GM12878 (cell line): ENCODE results near the gene SLC6A12. TPM values are rescaled to one million over a fixed set of nuclear protein-coding genes. Genes with fewer than 3 reads are reported as not detected.

Source experiments
- ATAC-seq: fragments of 200-7000 bp; cut with Tn5 transposase; 3 replicates; pipeline ENCODE4 v1.9.1; 2020; ENCODE audit warnings: mild to moderate bottlenecking, moderate library complexity
- BruUV-seq: library from RNA; stranded (reverse); fragments of 400-500 nt; replicated peaks from 2 replicates; lab custom pipeline; 2021; lab: Mats Ljungman, UMichigan
- CTCF ChIA-PET: fragments of 300-600 bp; sonication (Branson Sonifier 250); formaldehyde crosslinking; extraction: SDS; loops from one replicate; lab custom pipeline; 2021; ENCODE audit warnings: inconsistent platforms; lab: Yijun Ruan, JAX
- POLR2A ChIA-PET: fragments of 350-600 bp; formaldehyde crosslinking; extraction: SDS; loops from one replicate; lab custom pipeline; 2021; ENCODE audit warnings: inconsistent platforms; lab: Charles Lee
- RAD21 ChIA-PET: fragments of 300-600 bp; sonication (Branson Sonifier 250); formaldehyde crosslinking; loops from one replicate; lab custom pipeline; 2023; ENCODE audit warnings: antibody characterized with exemption; ENCODE audit not compliant: unreplicated experiment; lab: Charles Lee
- SMC1A ChIA-PET: fragments of 300-600 bp; sonication (Branson Sonifier 250); formaldehyde crosslinking; loops from one replicate; lab custom pipeline; 2023; ENCODE audit not compliant: unreplicated experiment, uncharacterized antibody; lab: Charles Lee
- DNase-seq: peaks from one replicate; pipeline ENCODE4 v3.0.0-alpha.2; 2011; ENCODE audit warnings: low read depth, low spot score
- FAIRE-seq: peaks from 3 replicates; lab custom pipeline; 2011; peaks lifted over from hg19 to GRCh38; lab: Jason Lieb, UNC
- H2AFZ ChIP-seq: 2 replicates; pipeline ENCODE4 v1.6.0; 2011; ENCODE audit warnings: low read depth, low read length, control low read depth; ENCODE audit not compliant: control insufficient read depth
- H3K27ac ChIP-seq: 2 replicates; pipeline ENCODE4 v1.5.1; 2011; ENCODE audit warnings: control low read depth; ENCODE audit not compliant: control insufficient read depth, insufficient read depth
- H3K27me3 ChIP-seq, 2 experiments: replicated peaks in 1 of 2; 2 replicates each; pipeline versions ENCODE4 v1.6.0 to v1.6.1; 2011; ENCODE audit warnings: low read length in 1 of 2; ENCODE audit not compliant: control insufficient read depth in 2 of 2, insufficient read depth in 2 of 2
- H3K36me3 ChIP-seq, 2 experiments: 2 replicates each; pipeline ENCODE4 v1.5.1; 2011; ENCODE audit warnings: low read length in 1 of 2; ENCODE audit not compliant: control insufficient read depth in 2 of 2, insufficient read depth in 2 of 2
- H3K4me1 ChIP-seq: 2 replicates; pipeline ENCODE4 v1.6.1; 2011; ENCODE audit warnings: mild to moderate bottlenecking, low read length, moderate library complexity, mixed read lengths; ENCODE audit not compliant: control insufficient read depth, insufficient read depth
- H3K4me2 ChIP-seq: 2 replicates; pipeline ENCODE4 v1.6.0; 2011; ENCODE audit warnings: control low read depth; ENCODE audit not compliant: control insufficient read depth, insufficient read depth
- H3K4me3 ChIP-seq: fragments of 200-600 bp; sonication (generic); 2 replicates; pipeline ENCODE4 v1.5.1; 2016
- H3K79me2 ChIP-seq: 2 replicates; pipeline ENCODE4 v1.6.0; 2011; ENCODE audit warnings: low read length; ENCODE audit not compliant: control insufficient read depth, insufficient read depth
- H3K9ac ChIP-seq: 2 replicates; pipeline ENCODE4 v1.8.0; 2011; ENCODE audit warnings: low read length, control low read depth, mixed read lengths; ENCODE audit not compliant: control insufficient read depth, insufficient read depth
- H3K9me3 ChIP-seq: replicated peaks from 3 replicates; pipeline ENCODE4 v1.5.1; 2011; ENCODE audit warnings: mild to moderate bottlenecking, low read length; ENCODE audit not compliant: control insufficient read depth, insufficient read depth
- H4K20me1 ChIP-seq: 2 replicates; pipeline ENCODE4 v1.6.0; 2011; ENCODE audit not compliant: control insufficient read depth, insufficient read depth
- CEBPB ChIP-seq, 2 experiments: fragments of 150-350 bp in 1 of 2; IDR thresholded peaks; 2 replicates each; pipeline ENCODE4 v1.6.1; 2012 to 2014; ENCODE audit warnings: low read depth in 2 of 2, low read length in 2 of 2, borderline replicate concordance in 1 of 2, inconsistent platforms in 1 of 2
- DPF2 ChIP-seq: fragments of 450-650 bp; IDR thresholded peaks from 2 replicates; pipeline ENCODE4 v1.6.1; 2017; ENCODE audit warnings: mild to moderate bottlenecking
- EZH2 ChIP-seq: IDR thresholded peaks from 2 replicates; pipeline ENCODE4 v1.6.1; 2012; ENCODE audit warnings: low read depth, mild to moderate bottlenecking, control low read depth, inconsistent platforms, low read length, borderline replicate concordance; ENCODE audit not compliant: control insufficient read depth
- GATAD2B ChIP-seq: fragments of 450-650 bp; conservative IDR thresholded peaks from 2 replicates; pipeline ENCODE4 v1.6.1; 2017; ENCODE audit warnings: low read depth, mild to moderate bottlenecking, moderate library complexity
- KAT2A ChIP-seq: conservative IDR thresholded peaks from 2 replicates; pipeline ENCODE4 v1.6.1; 2011; ENCODE audit warnings: low read depth, low read length; ENCODE audit not compliant: control insufficient read depth
- LARP7 ChIP-seq: fragments of 450-650 bp; IDR thresholded peaks from 2 replicates; pipeline ENCODE4 v1.6.1; 2017; ENCODE audit warnings: mild to moderate bottlenecking
- STAT1 ChIP-seq: fragments of 450-650 bp; conservative IDR thresholded peaks from 2 replicates; pipeline ENCODE4 v1.6.1; 2014; ENCODE audit warnings: antibody characterized with exemption, mild to moderate bottlenecking
- SUPT20H ChIP-seq: IDR thresholded peaks from 2 replicates; pipeline ENCODE4 v1.6.1; 2011; ENCODE audit warnings: low read depth, mild to moderate bottlenecking, low read length, moderate library complexity, borderline replicate concordance; ENCODE audit not compliant: control insufficient read depth
- WGBS: methylation state at CpG from one replicate; pipeline ENCODE4 v1.1.6; 2016; ENCODE audit warnings: low lambda C conversion rate; ENCODE audit not compliant: insufficient replicate concordance, insufficient coverage; ENCODE audit errors: missing lambda C conversion rate; 5-methylcytosine and 5-hydroxymethylcytosine counted together
- in situ Hi-C: fragments of 300-500 bp; cut with MboI; formaldehyde crosslinking; loops from 9 replicates; pipeline ENCODE4 v1.14.3; 2018; ENCODE audit warnings: mixed read lengths
- intact Hi-C: fragments of 100-400 bp; cut with micrococcal nuclease; formaldehyde crosslinking; loops from one replicate; pipeline ENCODE4 v1.14.2; 2022; ENCODE audit not compliant: unreplicated experiment
- polyA plus RNA-seq, 11 experiments: library from polyadenylated mRNA; depleted of rRNA in 4 of 11; unstranded in 6 of 11; stranded (reverse) in 5 of 11; fragments of >200 nt; fragmentation: Nextera tagmentation in 4 of 11; fragmentation: Illumina TruSeq in 1 of 11; extraction: Ambion mirVana in 4 of 11; extraction: Trizol in 1 of 11; gene quantifications; 1 replicate in 1 of 11; 2 replicates in 10 of 11; pipeline versions ENCODE4 v1.2.1 to v1.2.3, GENCODE V29; 2011 to 2016; ENCODE audit warnings: inconsistent platforms in 2 of 11, missing spikeins in 2 of 11, low read depth in 1 of 11
- total RNA-seq, 4 experiments: library from RNA; depleted of rRNA in 3 of 4; stranded (reverse); fragments of >200 nt in 3 of 4; fragmentation: Illumina TruSeq in 1 of 4; extraction: Trizol in 1 of 4; gene quantifications; 2 replicates each; pipeline versions ENCODE4 v1.2.1 to v1.2.3, GENCODE V29; 2013 to 2021
- TF ChIP-seq, protein P1 (sequence below): fragments of 450-650 bp; IDR thresholded peaks from 2 replicates; pipeline ENCODE4 v1.6.1; 2016; ENCODE audit warnings: mild to moderate bottlenecking, moderate library complexity, borderline replicate concordance
- TF ChIP-seq, protein P2 (sequence below): IDR thresholded peaks from 2 replicates; pipeline ENCODE4 v1.6.1; 2012; ENCODE audit warnings: low read length, inconsistent platforms
- TF ChIP-seq, protein P3 (sequence below): fragments of 150-350 bp; IDR thresholded peaks from 2 replicates; pipeline ENCODE4 v1.6.1; 2016; ENCODE audit warnings: low read depth, low read length
- TF ChIP-seq, protein P4 (sequence below): IDR thresholded peaks from 2 replicates; pipeline ENCODE4 v1.6.1; 2011; ENCODE audit warnings: mild to moderate bottlenecking, low read depth, low read length, moderate library complexity; ENCODE audit not compliant: insufficient replicate concordance

The SLC6A12 gene
- total and polyA plus RNA-seq, 10 of the 15 experiments (the other 5 are each of a cell fraction or from before 2014, with no cell fraction given): 0.06 to 0.11 (median 0.07) TPM; not detected in 7

DNA sequence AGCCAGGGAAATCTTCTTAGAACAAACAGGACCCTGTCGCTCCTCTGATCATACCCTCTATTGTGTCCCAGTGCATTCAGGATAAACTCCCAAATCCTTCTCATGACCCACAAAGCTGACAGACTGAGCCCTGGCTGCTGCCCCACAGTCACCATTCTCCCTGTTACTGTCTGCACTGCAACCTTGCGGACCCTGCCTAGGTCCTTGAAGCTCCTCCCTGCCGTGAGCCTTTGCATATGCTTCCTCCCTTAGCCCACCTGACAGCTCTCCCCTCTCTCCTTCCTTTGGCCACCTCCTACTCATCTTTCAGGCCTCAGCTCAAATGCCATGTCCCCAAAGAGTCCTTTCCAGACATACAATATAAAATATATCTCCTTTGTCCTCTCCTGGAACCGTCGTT lies 62.4 kb downstream of the SLC6A12 start:
- CTCF ChIA-PET: interaction anchor here (1.9 kb wide), 1 partner anchor 14 kb away, joined by 6 read pairs; no protein-coding TSS in a partner anchor
- DNase-seq: no peak
- no TSS peak for BruUV-seq
- Histone ChIP-seq H3K27me3 (peaks cover 0 to 2% of the 10 kb centered on the region in 2 experiments; a peak in 3 of 4 replicates), H3K4me1 (no peaks in the 10 kb centered on the region), H3K4me2 (no peak overlapping the region), H4K20me1 (no peaks in the 10 kb centered on the region), H3K36me3 (no peaks in the 10 kb centered on the region), H2AFZ (no peak overlapping the region), H3K9me3 (no peaks in the 10 kb centered on the region), H3K4me3 (no peak overlapping the region), H3K9ac (no peak overlapping the region), H3K27ac (no peak overlapping the region), H3K79me2 (no peaks in the 10 kb centered on the region)
- ATAC-seq: no peak
- FAIRE-seq: no peak
- 14% methylated on average over 5 of the region's 5 CpGs for WGBS
- SMC1A ChIA-PET: no interaction called here
- POLR2A ChIA-PET: no interaction called here
- RAD21 ChIA-PET: no interaction called here
- intact Hi-C loops: no loop called here
- in situ Hi-C loops: no loop called here
- TF ChIP-seq LARP7 (no peak), SUPT20H (no peak), KAT2A (no peak), CEBPB (IDR thresholded peaks at IDR 0.05; ENCODE audit: borderline replicate concordance in 1 of 2, low read depth in 2 of 2, low read length in 2 of 2) (no peak), DPF2 (no peak), GATAD2B (no peak), EZH2 (no peak), STAT1 (no peak)
- TF ChIP-seq, protein P1, sequence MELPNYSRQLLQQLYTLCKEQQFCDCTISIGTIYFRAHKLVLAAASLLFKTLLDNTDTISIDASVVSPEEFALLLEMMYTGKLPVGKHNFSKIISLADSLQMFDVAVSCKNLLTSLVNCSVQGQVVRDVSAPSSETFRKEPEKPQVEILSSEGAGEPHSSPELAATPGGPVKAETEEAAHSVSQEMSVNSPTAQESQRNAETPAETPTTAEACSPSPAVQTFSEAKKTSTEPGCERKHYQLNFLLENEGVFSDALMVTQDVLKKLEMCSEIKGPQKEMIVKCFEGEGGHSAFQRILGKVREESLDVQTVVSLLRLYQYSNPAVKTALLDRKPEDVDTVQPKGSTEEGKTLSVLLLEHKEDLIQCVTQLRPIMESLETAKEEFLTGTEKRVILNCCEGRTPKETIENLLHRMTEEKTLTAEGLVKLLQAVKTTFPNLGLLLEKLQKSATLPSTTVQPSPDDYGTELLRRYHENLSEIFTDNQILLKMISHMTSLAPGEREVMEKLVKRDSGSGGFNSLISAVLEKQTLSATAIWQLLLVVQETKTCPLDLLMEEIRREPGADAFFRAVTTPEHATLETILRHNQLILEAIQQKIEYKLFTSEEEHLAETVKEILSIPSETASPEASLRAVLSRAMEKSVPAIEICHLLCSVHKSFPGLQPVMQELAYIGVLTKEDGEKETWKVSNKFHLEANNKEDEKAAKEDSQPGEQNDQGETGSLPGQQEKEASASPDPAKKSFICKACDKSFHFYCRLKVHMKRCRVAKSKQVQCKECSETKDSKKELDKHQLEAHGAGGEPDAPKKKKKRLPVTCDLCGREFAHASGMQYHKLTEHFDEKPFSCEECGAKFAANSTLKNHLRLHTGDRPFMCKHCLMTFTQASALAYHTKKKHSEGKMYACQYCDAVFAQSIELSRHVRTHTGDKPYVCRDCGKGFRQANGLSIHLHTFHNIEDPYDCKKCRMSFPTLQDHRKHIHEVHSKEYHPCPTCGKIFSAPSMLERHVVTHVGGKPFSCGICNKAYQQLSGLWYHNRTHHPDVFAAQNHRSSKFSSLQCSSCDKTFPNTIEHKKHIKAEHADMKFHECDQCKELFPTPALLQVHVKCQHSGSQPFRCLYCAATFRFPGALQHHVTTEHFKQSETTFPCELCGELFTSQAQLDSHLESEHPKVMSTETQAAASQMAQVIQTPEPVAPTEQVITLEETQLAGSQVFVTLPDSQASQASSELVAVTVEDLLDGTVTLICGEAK: no peak
- TF ChIP-seq, protein P2, sequence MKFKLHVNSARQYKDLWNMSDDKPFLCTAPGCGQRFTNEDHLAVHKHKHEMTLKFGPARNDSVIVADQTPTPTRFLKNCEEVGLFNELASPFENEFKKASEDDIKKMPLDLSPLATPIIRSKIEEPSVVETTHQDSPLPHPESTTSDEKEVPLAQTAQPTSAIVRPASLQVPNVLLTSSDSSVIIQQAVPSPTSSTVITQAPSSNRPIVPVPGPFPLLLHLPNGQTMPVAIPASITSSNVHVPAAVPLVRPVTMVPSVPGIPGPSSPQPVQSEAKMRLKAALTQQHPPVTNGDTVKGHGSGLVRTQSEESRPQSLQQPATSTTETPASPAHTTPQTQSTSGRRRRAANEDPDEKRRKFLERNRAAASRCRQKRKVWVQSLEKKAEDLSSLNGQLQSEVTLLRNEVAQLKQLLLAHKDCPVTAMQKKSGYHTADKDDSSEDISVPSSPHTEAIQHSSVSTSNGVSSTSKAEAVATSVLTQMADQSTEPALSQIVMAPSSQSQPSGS: no peak
- TF ChIP-seq, protein P3, sequence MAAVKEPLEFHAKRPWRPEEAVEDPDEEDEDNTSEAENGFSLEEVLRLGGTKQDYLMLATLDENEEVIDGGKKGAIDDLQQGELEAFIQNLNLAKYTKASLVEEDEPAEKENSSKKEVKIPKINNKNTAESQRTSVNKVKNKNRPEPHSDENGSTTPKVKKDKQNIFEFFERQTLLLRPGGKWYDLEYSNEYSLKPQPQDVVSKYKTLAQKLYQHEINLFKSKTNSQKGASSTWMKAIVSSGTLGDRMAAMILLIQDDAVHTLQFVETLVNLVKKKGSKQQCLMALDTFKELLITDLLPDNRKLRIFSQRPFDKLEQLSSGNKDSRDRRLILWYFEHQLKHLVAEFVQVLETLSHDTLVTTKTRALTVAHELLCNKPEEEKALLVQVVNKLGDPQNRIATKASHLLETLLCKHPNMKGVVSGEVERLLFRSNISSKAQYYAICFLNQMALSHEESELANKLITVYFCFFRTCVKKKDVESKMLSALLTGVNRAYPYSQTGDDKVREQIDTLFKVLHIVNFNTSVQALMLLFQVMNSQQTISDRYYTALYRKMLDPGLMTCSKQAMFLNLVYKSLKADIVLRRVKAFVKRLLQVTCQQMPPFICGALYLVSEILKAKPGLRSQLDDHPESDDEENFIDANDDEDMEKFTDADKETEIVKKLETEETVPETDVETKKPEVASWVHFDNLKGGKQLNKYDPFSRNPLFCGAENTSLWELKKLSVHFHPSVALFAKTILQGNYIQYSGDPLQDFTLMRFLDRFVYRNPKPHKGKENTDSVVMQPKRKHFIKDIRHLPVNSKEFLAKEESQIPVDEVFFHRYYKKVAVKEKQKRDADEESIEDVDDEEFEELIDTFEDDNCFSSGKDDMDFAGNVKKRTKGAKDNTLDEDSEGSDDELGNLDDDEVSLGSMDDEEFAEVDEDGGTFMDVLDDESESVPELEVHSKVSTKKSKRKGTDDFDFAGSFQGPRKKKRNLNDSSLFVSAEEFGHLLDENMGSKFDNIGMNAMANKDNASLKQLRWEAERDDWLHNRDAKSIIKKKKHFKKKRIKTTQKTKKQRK: no peak
- TF ChIP-seq, protein P4, sequence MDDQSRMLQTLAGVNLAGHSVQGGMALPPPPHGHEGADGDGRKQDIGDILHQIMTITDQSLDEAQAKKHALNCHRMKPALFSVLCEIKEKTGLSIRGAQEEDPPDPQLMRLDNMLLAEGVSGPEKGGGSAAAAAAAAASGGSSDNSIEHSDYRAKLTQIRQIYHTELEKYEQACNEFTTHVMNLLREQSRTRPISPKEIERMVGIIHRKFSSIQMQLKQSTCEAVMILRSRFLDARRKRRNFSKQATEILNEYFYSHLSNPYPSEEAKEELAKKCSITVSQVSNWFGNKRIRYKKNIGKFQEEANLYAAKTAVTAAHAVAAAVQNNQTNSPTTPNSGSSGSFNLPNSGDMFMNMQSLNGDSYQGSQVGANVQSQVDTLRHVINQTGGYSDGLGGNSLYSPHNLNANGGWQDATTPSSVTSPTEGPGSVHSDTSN: no peak
